GM21390 (cell line): ENCODE data around the gene FAM53B.

ENCODE experiments used
- ATAC-seq: cut with Tn5 transposase; IDR thresholded peaks from one replicate; pipeline ENCODE4 v1.9.1; 2021; ENCODE audit not compliant: unreplicated experiment

Gene FAM53B

DNA sequence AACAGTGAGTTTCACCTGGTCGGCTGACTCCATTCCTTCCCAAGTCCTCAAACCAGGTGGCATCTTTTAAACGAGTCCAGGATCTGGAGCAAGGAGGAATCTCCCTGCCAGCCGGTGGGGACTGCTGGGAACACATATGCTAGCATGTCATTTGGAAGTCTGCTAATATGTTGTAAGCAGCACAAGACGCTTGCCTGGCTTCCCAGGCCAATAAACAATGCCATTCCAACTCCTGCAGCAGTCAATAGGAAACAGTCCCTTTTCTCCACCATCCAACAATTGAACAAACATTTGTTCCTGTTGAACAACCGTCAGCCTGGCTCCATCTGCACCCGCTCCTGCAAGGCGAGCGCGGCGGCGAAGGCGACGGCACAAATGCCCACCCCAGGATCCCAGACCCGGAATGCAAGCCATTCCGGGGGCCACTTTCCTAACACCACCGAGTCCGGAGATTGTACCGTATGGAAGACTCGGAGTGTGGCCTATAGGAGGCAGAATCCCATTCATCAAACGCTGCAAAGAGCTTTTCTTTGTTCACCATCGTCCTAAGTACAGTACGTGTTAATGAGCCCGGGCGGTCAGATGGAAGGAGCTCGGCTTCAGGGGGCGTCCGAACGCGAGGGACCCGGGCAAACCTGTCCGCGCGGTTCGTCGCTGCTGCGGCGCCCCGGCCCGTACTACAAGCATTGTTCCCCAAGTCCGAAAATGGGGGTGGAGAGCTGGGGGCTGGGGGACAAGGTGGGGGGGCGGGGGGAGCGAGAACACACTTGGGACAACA, 1.6 kb downstream of the FAM53B start:
- ATAC-seq, result no peak

DNA sequence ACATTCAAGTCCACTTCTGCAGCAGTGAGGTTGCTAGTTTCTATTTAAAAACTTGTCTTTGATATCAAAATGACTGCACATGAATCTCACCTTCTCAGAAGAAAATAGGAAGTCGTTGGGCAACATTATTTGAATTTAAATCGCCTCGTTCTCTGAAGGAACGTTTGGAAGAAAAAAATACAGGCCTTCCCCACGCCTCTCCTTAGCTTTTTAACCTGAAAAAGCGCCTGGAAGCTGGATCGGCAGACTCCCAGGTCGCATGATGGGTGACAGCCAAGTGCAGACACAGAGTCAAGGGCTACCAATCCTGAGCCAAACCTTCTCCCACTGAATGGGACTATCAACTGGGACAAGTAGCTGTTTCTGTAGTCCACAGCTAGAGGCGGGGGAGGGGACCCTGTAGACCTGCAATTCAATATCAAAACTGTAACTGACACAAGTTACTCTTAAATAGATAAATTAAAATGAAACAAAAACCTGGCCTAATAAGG, 2.2 kb downstream of the FAM53B start:
- no peak for ATAC-seq

- peak; percentile 39 for ATAC-seq
Measured at GRCh38 chr10:124741281-124741921, 2.8 kb downstream of the FAM53B start.

- peak; percentile 10 for ATAC-seq
Measured at GRCh38 chr10:124740369-124741280, 3.6 kb downstream of the FAM53B start.

- no peak for ATAC-seq
Measured at GRCh38 chr10:124739986-124740368, 4.2 kb downstream of the FAM53B start.

DNA sequence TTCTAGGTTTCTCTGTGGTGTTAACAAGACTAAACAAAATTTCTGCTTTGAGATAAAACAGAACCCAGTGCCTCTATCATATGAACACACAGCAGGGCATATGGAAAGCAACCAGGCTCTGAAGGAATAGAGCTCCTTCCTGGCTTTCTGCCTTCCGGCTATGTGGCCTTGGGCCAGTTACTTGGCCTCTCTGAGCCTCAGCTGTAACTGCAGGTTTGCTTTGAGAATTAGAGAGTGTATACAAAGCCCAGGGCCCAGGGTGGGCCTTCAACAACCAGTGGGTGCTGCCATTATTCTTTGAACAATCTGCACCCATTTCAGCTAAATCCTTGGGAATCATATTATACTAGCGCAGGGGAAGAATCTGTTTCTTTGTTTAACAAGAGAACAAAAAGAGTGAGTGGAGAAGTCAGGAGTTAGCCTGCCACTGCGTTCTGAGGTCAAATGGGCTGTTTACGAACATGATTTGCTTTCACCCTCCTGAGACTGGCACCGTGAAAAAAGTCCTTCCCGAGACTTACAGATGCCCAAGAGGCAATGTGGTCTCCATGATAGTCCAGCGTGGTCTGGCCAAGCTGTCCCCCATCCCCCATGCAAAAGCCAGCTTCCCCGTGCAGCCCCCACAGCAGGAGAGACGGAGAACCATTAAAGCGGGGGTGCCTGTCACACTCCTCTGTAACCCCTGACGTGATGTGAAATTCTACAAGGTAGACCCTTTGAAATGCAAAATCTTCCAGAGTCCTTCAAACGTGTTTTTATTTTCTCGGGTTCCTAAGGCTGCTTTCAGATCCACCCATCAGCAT, 4.9 kb downstream of the FAM53B start:
- ATAC-seq, result no peak

DNA sequence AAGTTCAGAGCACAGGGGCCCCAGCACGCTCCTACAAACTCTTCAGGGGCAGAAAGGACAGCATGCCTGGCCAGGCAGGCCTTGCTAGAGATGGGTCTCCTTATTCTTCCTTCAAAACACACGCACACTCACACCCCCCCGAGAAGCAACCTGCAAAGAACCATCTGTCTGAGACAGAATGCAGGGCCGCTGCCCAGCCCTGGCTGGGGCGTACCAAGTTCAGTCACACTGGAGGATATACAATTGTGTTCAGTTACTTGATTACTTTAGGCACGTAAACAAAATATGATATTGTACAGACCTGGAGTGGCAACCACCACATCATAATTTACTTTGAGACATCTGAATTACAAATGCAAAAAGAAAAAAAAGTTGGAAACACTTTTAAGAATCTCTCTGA, 5.7 kb downstream of the FAM53B start:
- no peak for ATAC-seq

DNA sequence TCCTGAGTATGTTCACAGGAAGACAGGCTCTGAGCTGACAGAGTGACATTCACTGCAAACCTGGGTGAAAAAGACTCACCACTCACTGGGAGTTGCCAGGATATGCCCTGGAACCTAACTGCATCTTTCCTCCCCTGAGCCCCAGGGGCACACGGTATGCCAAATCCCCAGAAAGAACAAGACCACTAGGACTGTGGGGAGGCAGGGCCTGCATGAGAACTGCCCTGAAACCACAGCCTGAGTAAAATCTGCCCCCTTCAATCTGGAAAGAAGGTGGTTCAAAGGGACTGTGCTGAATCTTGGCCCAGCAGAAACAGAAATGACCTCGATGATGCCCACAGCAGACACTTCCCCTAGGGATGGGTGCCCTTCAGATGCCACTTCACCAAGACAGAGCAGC, 6.5 kb downstream of the FAM53B start:
- no peak for ATAC-seq

DNA sequence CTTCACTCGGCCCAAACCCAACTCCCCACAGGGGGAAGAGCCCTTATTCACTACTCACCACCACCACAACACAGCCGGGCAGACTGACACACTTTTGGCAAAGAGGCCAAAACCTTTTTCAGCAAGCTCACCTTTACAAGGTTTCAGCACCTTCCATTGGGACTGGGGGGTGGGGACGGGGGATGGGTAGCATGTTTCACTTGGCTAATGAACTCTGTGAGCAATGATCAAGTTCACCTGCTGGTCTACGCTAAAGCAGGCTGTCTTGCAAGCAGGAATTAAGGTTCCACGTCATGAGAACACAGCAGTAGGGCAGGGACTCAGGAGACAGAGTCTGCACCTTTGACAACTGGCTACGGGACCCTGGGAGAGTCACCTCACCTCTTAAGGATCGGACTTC, 7.0 kb downstream of the FAM53B start:
- no peak for ATAC-seq

- no peak for ATAC-seq
Measured at GRCh38 chr10:124736491-124737136, 7.6 kb downstream of the FAM53B start.

- ATAC-seq, result no peak
Measured at GRCh38 chr10:124735491-124736286, 8.5 kb downstream of the FAM53B start.

- no peak for ATAC-seq
Measured at GRCh38 chr10:124734311-124735166, 9.6 kb downstream of the FAM53B start.

DNA sequence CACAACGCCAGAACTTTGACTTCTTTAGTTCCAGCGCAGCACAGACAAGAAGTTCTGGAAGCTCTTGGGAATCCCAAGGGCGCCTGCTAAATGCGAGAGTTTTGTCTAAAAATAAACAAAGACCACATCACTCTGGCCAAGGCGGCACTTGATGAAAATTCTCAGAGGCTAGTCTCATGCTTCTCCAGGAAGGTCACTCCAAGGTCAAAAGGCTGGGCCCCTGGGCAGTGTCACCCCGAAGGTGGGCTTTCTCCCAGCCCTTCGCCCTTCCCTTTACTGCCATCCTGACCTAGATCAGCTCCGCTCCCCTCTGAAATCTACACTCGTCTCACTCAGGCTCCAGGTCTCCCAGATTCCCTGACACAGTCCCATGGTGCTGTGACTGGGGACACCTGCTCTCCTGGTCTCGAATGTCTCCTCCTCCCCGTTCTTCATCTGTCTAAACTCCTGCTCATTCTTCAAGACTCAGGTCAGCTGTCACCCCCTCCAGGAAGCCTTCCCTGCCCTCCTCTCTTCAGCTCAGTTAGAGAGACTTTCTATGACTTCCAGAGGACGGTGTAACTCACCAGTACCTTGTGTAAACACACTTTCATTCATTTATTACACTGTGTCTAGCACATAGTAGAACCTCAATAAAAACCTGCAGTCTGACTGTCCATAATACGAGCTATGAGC, 10.5 kb downstream of the FAM53B start:
- ATAC-seq, result no peak

GRCh38 chr10:124732931-124733570, 11.1 kb downstream of the FAM53B start:
- ATAC-seq, result peak; percentile 78

DNA sequence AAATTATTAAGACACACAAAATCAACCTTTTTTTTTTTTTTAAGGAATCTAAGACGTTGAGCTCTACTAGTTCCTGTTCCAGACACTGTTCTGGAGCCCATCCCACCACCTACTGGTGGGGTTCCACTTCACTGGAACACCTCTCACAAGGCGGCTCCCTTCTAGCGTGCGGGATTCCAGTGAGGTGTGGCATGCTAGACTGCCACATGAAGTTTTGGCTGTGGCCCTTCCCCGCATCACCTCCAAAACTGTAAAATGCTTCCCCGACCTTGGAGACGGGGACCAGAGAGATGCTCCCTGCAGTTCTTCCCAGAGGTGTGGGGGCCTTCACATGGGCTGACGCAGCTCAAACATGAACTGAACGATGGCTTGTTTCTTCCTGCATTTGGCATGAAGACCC, 12.6 kb downstream of the FAM53B start:
- ATAC-seq, result no peak

DNA sequence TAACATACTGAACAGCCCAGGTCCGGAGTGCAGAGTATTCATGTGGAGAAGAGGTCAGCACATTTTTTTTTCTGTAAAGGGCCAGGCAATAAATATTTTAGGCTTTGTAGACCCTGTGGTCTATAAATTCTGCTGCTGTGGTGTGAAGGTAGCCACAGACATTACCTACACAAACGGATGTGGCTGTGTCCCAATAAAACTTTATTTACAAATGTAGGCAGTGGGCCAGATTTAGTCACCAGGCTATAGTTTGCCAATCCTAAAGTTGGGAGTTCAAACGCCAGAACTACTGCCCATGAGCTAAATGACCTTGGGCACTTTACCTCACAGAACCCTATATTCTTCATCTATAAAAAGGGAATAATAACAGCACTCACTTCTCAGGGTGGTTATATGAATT, 13.4 kb downstream of the FAM53B start:
- no peak for ATAC-seq
